ENCODE results near the gene PTPN20.
A peak's percentile ranks its signal among the peaks of the same experiment; 100 is the strongest.

Gene PTPN20

GRCh38 chr10:47022311-47023131 lies 111.3 kb downstream of the PTPN20 start:
- no peak for DNase-seq

DNA sequence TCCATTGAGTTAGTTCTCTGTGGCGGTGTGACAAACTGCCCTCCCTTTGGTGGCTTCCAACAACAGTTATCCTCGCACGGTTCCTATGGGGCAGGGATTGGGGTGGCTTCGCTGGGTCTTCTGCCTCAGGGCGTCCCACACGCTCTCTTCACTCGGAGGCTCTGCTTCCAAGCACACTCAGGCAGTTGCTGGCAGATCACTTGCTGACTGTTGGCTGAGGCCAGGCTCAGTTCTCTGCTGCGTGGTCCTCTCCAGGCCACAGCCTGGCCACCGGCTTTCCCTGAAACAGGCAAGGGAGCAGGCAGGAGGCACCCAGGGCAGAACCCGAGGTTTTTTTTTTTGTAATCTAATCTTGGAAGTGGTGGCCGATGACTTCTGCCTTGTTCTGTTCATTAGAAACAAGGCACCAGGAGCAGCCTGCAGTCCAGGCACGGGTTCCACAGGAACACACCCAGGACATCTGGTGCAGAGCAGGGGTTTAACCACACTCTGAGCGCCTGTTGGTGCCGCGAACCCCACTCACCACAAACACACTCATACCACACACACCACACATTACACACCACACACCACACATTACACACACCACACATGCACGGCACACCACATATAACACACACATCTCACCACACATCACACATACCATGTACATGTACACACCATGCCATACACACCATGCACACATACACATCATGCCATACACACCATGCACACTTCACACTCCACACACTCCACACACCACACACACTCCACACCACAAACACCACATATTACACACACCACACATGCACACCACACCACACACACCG lies 112.2 kb downstream of the PTPN20 start:
- no peak for DNase-seq

GRCh38 chr10:47024046-47024322 lies 112.8 kb downstream of the PTPN20 start:
- DNase-seq: no peak

GRCh38 chr10:47024399-47025252 lies 113.4 kb downstream of the PTPN20 start:
- DNase-seq: peak in 1 of 2 experiments; percentile 12

- DNase-seq: no peak
These were observed 114.0 kb downstream of the PTPN20 start for GRCh38 chr10:47025253-47025539.

GRCh38 chr10:47025540-47026300 lies 114.5 kb downstream of the PTPN20 start:
- DNase-seq: no peak

DNA sequence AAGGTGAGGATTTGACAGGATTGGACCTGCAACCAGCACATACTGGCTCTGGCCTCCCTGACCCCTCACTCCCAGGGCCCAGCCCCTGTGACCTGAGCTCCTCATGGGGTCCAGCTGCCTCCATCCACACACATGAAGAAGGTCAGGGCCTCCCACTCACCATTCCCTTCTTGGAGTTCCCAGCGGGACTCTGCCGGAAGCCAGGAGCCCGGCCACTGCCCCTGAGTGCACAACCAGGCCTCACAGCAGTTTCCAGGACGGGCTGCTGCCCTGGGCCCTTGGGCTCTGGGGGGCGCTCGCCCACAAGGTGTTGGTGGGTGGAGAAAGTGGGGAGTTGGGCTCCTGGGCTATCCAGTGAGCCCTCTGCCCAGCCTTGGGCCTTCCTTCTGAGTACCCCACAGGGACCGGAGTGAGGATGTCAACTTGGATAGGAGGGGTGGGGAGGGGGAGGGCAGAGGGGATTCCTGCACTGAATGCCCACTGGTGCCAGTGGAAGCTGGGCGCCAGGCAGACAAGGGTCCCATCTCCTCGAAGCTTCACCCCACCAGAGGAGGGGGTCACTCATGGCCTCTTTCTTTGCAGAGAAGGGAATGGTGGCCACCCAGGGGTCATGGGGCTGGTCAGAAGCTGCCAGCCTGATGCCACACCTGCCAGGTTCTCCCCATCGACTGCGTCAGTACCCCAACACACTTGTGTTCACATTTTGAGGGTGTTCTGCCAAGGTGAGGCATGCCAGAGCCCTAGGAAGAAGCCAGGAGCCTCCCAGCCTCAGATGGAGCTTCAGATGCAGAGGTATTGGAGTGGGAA lies 115.3 kb downstream of the PTPN20 start:
- DNase-seq: no peak

- DNase-seq: no peak
These were observed 116.0 kb downstream of the PTPN20 start for GRCh38 chr10:47027108-47027783.

DNA sequence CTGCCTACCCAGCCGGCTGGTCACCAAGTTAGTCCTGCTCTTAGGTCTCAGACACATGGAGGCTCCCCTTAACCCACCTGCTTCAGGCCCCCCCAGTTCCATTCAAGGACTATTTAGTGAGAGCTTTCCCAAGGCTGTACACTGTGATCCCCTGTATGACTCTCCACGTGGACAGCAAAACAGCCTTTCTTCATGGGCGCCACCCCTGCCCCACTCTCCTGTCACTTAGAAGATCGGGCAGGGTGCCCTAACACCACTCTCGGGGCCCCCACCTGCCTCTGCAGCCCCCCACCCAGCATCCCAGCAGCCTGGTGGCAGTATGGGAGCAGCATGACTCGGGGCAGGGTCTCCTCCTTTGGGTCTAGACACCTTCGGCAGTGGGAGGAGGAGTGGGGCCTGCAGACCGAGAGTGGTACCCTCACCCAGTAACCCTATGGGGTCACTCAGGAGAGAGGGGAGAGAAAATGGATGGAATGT lies 116.6 kb downstream of the PTPN20 start:
- DNase-seq: no peak

- DNase-seq: no peak
These were observed 117.2 kb downstream of the PTPN20 start for GRCh38 chr10:47028466-47028865.

- DNase-seq: no peak
These were observed 118.2 kb downstream of the PTPN20 start for GRCh38 chr10:47029181-47030009.

GRCh38 chr10:47030191-47030703 lies 119.0 kb downstream of the PTPN20 start:
- DNase-seq: no peak

DNA sequence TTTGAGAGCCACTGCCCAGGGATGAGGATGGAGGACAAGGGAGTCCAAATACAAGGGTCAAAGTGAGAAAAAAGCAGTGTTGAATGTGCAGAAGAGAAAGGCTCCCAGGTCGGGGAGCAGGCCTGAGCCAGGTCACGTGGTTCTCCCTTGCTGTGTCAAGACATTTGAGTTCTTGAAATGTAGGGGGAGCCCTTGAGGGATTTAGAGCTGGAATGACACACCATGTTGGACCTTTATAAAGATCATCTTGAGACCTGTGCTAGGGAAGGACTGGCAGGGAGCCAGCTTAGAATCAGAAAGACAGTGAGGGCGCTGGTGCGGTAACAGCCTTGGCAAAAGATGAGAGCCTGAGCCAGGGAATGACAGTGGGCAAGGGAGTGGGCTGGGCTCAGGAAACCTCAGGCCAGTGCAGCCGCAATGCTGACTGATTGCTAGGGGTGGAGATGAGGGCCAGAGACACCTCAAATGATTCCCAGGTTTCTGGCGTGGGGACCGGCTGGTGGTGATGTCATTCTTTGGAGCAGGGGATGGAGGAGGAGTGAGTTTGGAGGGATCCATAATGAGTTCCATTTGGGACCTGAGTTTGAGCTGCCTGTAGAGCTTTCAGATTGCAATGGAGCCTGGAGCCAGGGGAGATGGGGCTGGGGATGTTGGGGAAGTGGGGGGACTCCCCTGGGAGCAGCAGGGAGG lies 120.1 kb downstream of the PTPN20 start:
- no peak for DNase-seq

DNA sequence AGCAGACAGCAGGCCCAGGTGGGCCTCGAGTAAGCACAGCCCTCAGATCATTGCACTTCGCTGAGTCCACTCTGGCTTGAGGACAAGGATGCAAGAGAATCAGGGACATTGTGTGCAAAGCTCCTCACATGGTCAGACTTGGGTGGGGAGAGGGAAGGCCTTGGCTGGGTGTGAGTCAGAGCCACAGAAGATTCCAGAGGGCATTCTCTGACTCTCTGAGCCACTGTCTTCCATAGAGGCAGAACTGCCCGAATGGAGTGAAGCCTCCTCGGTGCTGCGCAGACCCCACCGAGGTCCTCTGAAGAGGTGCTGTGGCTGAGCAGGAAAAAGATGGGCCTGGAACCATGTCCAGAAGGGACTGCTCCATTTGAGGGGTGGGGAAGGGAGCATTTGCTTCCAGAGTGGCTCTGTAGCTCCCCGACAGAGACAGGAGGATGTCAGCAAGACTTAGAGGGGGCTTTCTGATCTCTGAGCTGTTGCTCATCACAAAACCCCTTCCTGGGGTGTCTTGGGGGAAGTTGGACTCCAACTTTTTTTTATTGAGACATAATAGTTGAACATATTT lies 120.8 kb downstream of the PTPN20 start:
- DNase-seq: no peak

GRCh38 chr10:47033081-47033480 lies 121.9 kb downstream of the PTPN20 start:
- no peak for DNase-seq

GRCh38 chr10:47033541-47034270 lies 122.5 kb downstream of the PTPN20 start:
- no peak for DNase-seq

- DNase-seq: no peak
These were observed 123.3 kb downstream of the PTPN20 start for GRCh38 chr10:47034441-47035051.
